IMR-90 (cell line): ENCODE results near the gene POLR1A.

Source experiments
- CHD1 ChIP-seq: IDR thresholded peaks from 2 replicates; pipeline ENCODE4 v1.6.1; 2012; ENCODE audit warnings: low read depth, low read length, improper control_type of control experiment
- MXI1 ChIP-seq: IDR thresholded peaks from 2 replicates; pipeline ENCODE4 v1.6.1; 2012; ENCODE audit warnings: low read depth, mild to moderate bottlenecking, low read length, moderate library complexity, borderline replicate concordance
- RAD21 ChIP-seq: IDR thresholded peaks from 2 replicates; pipeline ENCODE4 v1.6.1; 2012; ENCODE audit warnings: low read length, improper control_type of control experiment
- TF ChIP-seq, protein P1 (sequence below): conservative IDR thresholded peaks from 2 replicates; pipeline ENCODE4 v1.5.1; 2012; ENCODE audit warnings: mild to moderate bottlenecking, low read depth, low read length, improper control_type of control experiment

DNA sequence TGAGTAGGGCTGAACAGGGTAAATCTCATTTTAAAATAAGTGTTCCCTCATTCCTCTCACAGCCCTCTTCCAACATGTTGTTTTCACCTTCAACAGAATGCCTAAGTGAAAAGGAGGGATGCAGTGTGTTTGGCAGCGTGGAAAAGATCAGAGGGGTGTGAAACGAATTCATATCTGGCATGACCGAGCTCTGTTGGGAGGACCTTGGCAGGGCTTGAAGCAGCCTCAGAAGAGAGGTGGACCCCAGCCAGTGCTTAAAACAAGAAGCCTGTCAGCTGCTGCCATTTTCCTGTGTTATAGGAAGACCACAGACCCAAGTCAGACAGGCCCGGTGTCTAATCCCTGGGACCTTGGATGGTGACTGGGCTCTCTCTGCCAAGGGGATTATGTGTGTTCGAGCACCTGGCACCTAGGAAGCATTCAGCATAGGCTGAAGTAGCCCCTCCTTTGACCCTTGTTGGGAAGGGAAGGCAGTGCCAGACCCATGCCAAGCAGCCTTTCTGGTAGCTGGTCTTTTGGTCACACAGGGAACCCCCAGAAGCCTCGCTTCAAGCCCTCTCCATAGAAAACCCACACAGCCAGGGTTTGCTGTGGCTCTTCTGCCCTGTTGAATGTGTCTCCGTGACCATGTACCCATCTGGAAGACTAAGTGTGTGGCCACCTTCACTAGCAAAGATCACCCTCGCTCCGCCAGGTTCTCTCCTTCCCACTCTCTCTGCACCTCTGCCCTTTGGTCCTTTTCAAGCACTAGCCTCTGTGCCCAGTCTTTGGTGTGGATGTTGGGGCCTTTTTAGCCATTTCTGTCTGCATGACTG is 129.4 kb downstream of the POLR1A start:
- TF ChIP-seq, protein P1, sequence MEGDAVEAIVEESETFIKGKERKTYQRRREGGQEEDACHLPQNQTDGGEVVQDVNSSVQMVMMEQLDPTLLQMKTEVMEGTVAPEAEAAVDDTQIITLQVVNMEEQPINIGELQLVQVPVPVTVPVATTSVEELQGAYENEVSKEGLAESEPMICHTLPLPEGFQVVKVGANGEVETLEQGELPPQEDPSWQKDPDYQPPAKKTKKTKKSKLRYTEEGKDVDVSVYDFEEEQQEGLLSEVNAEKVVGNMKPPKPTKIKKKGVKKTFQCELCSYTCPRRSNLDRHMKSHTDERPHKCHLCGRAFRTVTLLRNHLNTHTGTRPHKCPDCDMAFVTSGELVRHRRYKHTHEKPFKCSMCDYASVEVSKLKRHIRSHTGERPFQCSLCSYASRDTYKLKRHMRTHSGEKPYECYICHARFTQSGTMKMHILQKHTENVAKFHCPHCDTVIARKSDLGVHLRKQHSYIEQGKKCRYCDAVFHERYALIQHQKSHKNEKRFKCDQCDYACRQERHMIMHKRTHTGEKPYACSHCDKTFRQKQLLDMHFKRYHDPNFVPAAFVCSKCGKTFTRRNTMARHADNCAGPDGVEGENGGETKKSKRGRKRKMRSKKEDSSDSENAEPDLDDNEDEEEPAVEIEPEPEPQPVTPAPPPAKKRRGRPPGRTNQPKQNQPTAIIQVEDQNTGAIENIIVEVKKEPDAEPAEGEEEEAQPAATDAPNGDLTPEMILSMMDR: no peak
- TF ChIP-seq RAD21 (no peak), MXI1 (no peak), CHD1 (no peak)
